Measurements from ENCODE around the gene UPK2.

UPK2 gene

GRCh38 chr11:118908901-118909618 lies 47.0 kb upstream of the UPK2 start:
- Histone ChIP-seq H3K4me2 (ENCODE audit: low read length) (no peak overlapping the region), H3K36me3 (ENCODE audit: insufficient read depth, low read length) (no peaks in the 10 kb centered on the region), H3K27ac (ENCODE audit: low read depth, low read length, poor library complexity, severe bottlenecking) (no peak overlapping the region), H3K9ac (ENCODE audit: low read length) (no peak overlapping the region), H3F3A (ENCODE audit: insufficient read depth, low read length) (no peaks in the 10 kb centered on the region), H3K4me3 (ENCODE audit: low read depth, low read length, poor library complexity, severe bottlenecking) (no peak overlapping the region), H4K20me1 (ENCODE audit: insufficient read depth, low read length) (no peaks in the 10 kb centered on the region), H3K4me1 (ENCODE audit: insufficient read depth, low read length, severe bottlenecking) (peaks cover 37% of the 10 kb centered on the region), H3K27me3 (ENCODE audit: insufficient read depth, low read length) (no peaks in the 10 kb centered on the region), H3K9me3 (ENCODE audit: low read length) (no peaks in the 10 kb centered on the region), H3K9me2 (ENCODE audit: low read depth, low read length) (no peaks in the 10 kb centered on the region), H2AFZ (ENCODE audit: low read length) (no peak overlapping the region), H3K79me2 (ENCODE audit: insufficient read depth, low read length) (no peaks in the 10 kb centered on the region)
- no peak for TF ChIP-seq EZH2 (IDR thresholded peaks at IDR 0.05; ENCODE audit: borderline replicate concordance, low read length)
- no peak for TF ChIP-seq CTCF (IDR thresholded peaks at IDR 0.05; ENCODE audit: low read length)

- H3K4me1 ChIP-seq (ENCODE audit: insufficient read depth, low read length, severe bottlenecking): peaks cover 45% of the 10 kb centered on the region
- H3K9ac ChIP-seq (ENCODE audit: low read length): no peak overlapping the region
- TF ChIP-seq CTCF (IDR thresholded peaks at IDR 0.05; ENCODE audit: low read length) (no peak), EZH2 (IDR thresholded peaks at IDR 0.05; ENCODE audit: borderline replicate concordance, low read length) (no peak)
- no peak overlapping the region for H2AFZ ChIP-seq (ENCODE audit: low read length)
- H3K4me2 ChIP-seq (ENCODE audit: low read length): no peak overlapping the region
- no peak overlapping the region for H3K27ac ChIP-seq (ENCODE audit: low read depth, low read length, poor library complexity, severe bottlenecking)
- H3K79me2 ChIP-seq (ENCODE audit: insufficient read depth, low read length): no peaks in the 10 kb centered on the region
- H3F3A ChIP-seq (ENCODE audit: insufficient read depth, low read length): no peaks in the 10 kb centered on the region
- no peaks in the 10 kb centered on the region for H3K9me3 ChIP-seq (ENCODE audit: low read length)
- no peaks in the 10 kb centered on the region for H3K36me3 ChIP-seq (ENCODE audit: insufficient read depth, low read length)
- H3K4me3 ChIP-seq (ENCODE audit: low read depth, low read length, poor library complexity, severe bottlenecking): no peak overlapping the region
- no peaks in the 10 kb centered on the region for H3K9me2 ChIP-seq (ENCODE audit: low read depth, low read length)
- H4K20me1 ChIP-seq (ENCODE audit: insufficient read depth, low read length): no peaks in the 10 kb centered on the region
- no peaks in the 10 kb centered on the region for H3K27me3 ChIP-seq (ENCODE audit: insufficient read depth, low read length)
Observed at GRCh38 chr11:118909619-118910308, 46.3 kb upstream of the UPK2 start.

- Histone ChIP-seq H3K27me3 (ENCODE audit: insufficient read depth, low read length) (no peaks in the 10 kb centered on the region), H3K9me2 (ENCODE audit: low read depth, low read length) (no peaks in the 10 kb centered on the region), H3K9ac (ENCODE audit: low read length) (no peak overlapping the region), H3K4me2 (ENCODE audit: low read length) (no peak overlapping the region), H4K20me1 (ENCODE audit: insufficient read depth, low read length) (no peaks in the 10 kb centered on the region), H3F3A (ENCODE audit: insufficient read depth, low read length) (no peaks in the 10 kb centered on the region), H2AFZ (ENCODE audit: low read length) (no peak overlapping the region), H3K36me3 (ENCODE audit: insufficient read depth, low read length) (no peaks in the 10 kb centered on the region), H3K4me3 (ENCODE audit: low read depth, low read length, poor library complexity, severe bottlenecking) (no peak overlapping the region), H3K9me3 (ENCODE audit: low read length) (no peaks in the 10 kb centered on the region), H3K27ac (ENCODE audit: low read depth, low read length, poor library complexity, severe bottlenecking) (no peak overlapping the region), H3K79me2 (ENCODE audit: insufficient read depth, low read length) (no peaks in the 10 kb centered on the region), H3K4me1 (ENCODE audit: insufficient read depth, low read length, severe bottlenecking) (peaks cover 52% of the 10 kb centered on the region)
- no peak for TF ChIP-seq CTCF (IDR thresholded peaks at IDR 0.05; ENCODE audit: low read length)
- no peak for TF ChIP-seq EZH2 (IDR thresholded peaks at IDR 0.05; ENCODE audit: borderline replicate concordance, low read length)
Observed at GRCh38 chr11:118910309-118911112, 45.6 kb upstream of the UPK2 start.

Data from OCI-LY1 (cell line).